HG03097 (cell line): Measurements from ENCODE around the gene TSGA10IP.

Experiments
- ATAC-seq: cut with Tn5 transposase; IDR thresholded peaks from one replicate; pipeline ENCODE4 v1.9.1; 2021; ENCODE audit not compliant: unreplicated experiment, low FRiP score

Gene TSGA10IP

GRCh38 chr11:65917434-65918210 lies 27.7 kb upstream of the TSGA10IP start:
- no peak for ATAC-seq

GRCh38 chr11:65918211-65919140 lies 26.8 kb upstream of the TSGA10IP start, which contains the start of gene C11orf68:
TSS of gene C11orf68 (minus strand) at chr11:65919062. CDS start at chr11:65919031, 31 bp downstream.
- peak; percentile 47 for ATAC-seq

- ATAC-seq = peak; percentile 84
These were observed 26.1 kb upstream of the TSGA10IP start, which contains the start of gene DRAP1 for GRCh38 chr11:65919141-65919572. TSS of gene DRAP1 (plus strand) at chr11:65919426. CDS start at chr11:65919502, 76 bp downstream.

- ATAC-seq = peak; percentile 20
These were observed 25.5 kb upstream of the TSGA10IP start for GRCh38 chr11:65919573-65920371.

GRCh38 chr11:65920372-65920802 lies 24.9 kb upstream of the TSGA10IP start:
- ATAC-seq = no peak

DNA sequence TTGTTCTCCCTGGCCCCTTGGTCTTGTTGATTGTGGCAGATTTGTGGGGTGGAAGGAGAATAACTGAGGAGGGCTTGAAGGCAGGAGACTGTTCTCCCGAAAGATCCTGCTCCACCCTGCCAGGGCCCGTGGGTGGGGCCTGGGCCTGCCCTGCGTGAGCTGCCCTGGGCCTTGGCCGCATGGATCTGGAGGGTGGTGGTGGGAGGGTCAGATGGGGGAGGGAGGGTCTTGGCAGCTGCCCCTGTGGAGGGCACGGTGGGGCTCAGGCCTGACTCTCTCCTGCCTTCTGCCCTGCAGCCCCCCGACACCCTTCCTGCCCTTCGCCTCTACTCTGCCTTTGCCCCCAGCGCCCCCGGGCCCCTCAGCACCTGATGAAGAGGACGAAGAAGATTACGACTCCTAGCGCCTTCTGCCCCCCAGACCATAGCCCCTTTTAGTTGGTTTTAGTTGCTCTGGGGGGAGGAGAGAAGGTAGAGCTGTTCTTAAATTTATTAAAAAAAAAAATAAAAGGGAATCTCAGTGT lies 24.2 kb upstream of the TSGA10IP start:
- ATAC-seq = no peak

GRCh38 chr11:65921876-65922275 lies 23.4 kb upstream of the TSGA10IP start:
- no peak for ATAC-seq

GRCh38 chr11:65922565-65922964 lies 22.7 kb upstream of the TSGA10IP start:
- no peak for ATAC-seq

- no peak for ATAC-seq
These were observed 19.9 kb upstream of the TSGA10IP start for GRCh38 chr11:65925397-65925796.

GRCh38 chr11:65927904-65928397 lies 17.3 kb upstream of the TSGA10IP start:
- peak; percentile 77 for ATAC-seq

GRCh38 chr11:65928667-65929066 lies 16.6 kb upstream of the TSGA10IP start:
- ATAC-seq = no peak

DNA sequence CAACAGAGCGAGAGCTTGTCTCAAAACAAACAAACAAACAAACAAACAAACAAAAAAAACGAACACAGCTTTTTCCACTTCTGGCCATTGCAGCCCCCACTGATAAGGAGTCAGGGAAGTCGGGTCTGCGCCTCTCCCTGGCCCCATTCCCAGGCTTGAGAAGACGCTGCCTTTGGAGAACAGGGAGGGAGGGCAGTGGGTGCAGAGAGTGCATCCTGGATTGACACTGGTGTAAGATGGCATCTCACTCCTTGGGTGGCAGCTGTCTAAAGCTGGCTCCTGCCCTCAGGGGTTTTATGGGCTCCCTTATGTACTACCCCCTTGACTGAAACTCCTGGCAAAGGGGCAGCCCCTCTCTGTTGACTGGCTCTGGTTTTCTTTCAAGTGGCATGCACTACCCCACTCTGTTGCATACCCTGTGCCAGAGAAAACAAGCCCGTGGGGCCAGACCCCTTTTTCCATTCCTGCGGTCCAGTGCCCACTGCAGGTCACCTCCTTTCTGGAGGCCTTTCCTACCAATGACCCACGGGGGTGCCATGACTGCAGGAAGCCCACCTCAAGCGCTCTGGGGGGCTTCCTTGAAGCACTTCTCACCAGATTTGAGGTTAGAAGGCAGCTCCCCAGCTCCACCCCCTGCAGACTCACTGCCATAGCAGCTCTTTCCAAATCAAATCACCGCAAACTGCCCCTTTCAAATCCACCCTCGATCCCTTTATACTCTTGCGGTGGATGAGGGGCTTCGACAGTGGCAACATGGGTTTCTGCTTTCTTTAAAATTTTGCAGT lies 13.3 kb upstream of the TSGA10IP start:
- ATAC-seq = no peak

DNA sequence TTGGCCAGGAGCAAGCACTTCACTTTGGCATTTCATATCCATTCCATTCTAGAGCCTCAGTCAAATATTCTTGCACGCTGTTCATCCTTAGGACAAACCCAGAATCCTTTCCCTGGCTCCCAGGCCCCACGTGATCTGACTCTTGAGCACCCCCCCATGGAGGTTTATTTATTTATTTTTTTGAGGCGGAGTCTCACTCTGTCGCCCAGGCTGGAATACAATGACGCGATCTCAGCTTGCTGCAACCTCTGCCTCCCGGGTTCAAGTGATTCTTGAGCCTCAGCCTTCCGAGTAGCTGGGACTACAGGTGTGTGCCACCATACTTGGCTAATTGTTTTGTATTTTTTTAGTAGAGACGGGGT lies 12.7 kb upstream of the TSGA10IP start:
- ATAC-seq = no peak

DNA sequence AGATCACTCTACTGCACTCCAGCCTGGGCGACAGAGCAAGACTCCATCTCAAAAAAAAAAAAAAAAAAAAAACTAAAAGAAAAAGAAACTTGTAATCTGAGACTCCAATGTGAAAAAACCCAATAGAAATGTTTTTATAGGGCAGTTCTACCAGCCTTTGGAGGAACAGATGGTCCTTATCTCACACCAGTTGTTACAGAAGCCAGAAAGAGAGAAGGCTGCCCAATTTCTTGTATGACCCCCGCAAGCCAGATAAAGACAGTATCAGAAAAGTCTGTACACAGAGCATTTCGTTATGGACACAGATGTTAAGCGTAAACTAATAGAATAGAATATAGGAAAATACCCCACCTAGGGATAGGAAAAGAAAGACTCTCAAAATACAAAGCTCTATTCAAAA lies 11.3 kb upstream of the TSGA10IP start:
- no peak for ATAC-seq

DNA sequence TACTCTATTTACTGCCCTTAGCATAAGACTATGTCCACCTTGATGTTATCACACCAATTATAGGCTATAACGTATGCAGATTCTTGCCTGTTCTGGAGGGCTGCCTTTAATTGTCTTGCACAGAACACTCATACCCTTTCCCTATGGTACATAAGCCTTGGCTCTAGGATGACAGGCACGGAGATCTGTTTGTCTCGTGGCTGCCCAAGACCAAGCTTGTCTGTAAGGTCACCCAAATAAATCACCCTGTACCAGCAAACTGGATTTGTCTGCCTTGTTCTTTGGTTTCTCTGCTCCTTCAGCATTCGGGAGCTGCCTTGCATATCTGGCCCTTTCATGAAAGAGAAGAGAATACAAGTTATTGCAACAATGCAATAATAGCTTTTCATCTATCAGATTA lies 7.5 kb upstream of the TSGA10IP start:
- ATAC-seq = no peak

DNA sequence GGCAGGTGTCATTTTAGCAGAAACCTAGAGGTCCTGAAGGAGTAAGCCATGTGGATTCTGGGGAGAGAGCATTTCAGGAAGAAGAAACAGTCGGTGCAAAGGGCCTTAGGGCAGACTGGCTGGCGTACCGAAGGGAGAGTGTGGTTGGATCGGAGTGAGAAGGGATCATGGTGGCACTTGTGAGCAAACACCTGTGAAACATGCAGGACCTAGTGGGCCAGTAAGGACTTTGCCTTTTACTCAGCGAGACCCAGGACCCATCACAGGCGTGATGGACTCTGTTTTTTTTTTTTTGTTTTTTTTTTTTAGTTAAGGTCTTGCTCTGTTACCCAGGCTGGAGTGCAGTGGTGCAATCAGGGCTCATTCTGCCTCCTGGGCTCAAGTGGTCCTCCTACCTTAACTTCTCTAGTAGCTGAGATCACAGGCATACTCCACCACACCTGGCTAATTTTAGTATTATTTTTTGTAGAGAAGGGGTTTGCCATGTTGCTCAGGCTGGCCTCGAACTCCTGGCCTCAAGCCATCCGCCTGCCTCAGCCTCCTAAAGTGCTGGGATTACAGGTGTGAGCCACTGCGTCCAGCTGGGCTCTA lies 3.5 kb upstream of the TSGA10IP start:
- no peak for ATAC-seq

- no peak for ATAC-seq
These were observed 2.7 kb upstream of the TSGA10IP start for GRCh38 chr11:65942531-65942930.

- no peak for ATAC-seq
These were observed 1.1 kb upstream of the TSGA10IP start for GRCh38 chr11:65944191-65944590.

GRCh38 chr11:65944767-65945166 lies 513 bp upstream of the TSGA10IP start:
- ATAC-seq = no peak
